Dendritic cell treated with granulocyte-macrophage colony-stimulating factor and Interleukin-4, amounts not matched to agents 40 ng/mL and 50 ng/mL, for 4 days (primary cell): ENCODE measurements around the gene BCL2L2.

Experiments
- H3K27ac Mint-ChIP-seq: one replicate; pipeline ENCODE4 v1.8.0; 2022; ENCODE audit warnings: mild to moderate bottlenecking, mixed read lengths
- H3K27me3 Mint-ChIP-seq: one replicate; pipeline ENCODE4 v1.8.0; 2022; ENCODE audit warnings: mild to moderate bottlenecking, mixed read lengths
- H3K36me3 Mint-ChIP-seq: one replicate; pipeline ENCODE4 v1.8.0; 2022; ENCODE audit warnings: low read depth, mixed read lengths
- H3K4me1 Mint-ChIP-seq: one replicate; pipeline ENCODE4 v1.8.0; 2022; ENCODE audit warnings: low read depth, mixed read lengths
- H3K4me3 Mint-ChIP-seq: one replicate; pipeline ENCODE4 v1.8.0; 2022; ENCODE audit warnings: mild to moderate bottlenecking, moderate library complexity, mixed read lengths
- H3K9me3 Mint-ChIP-seq: one replicate; pipeline ENCODE4 v1.8.0; 2022; ENCODE audit warnings: mixed read lengths
- intact Hi-C: fragments of 100-400 bp; cut with micrococcal nuclease; formaldehyde crosslinking; loops from one replicate; pipeline ENCODE4 v1.15.0; 2022

BCL2L2 gene

DNA sequence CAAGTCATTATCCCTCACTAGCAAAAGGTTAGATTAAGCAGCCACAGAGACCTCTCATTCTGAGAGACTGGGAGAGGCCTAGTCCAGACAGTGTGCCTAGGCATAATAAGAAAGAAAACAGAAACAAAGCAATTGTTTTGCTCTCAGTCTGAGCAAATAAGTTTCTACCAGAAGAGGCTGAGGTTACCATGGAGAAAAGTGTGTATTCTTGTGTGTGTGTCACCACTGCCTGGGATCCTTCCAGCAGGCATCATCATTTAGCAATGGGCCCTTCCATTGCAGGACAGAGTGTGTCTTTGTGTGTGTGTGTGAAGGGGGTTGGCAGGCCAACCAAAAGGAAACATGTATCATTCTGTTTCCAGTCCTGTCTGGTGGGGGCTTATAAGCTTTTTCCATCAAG lies 54.7 kb downstream of the BCL2L2 start:
- no peaks in the 10 kb centered on the region for H3K9me3 Mint-ChIP-seq
- no peaks in the 10 kb centered on the region for H3K36me3 Mint-ChIP-seq
- intact Hi-C loops: no loop called here
- peaks cover 32% of the 10 kb centered on the region for H3K27me3 Mint-ChIP-seq
- H3K27ac Mint-ChIP-seq: no peak overlapping the region
- no peaks in the 10 kb centered on the region for H3K4me1 Mint-ChIP-seq
- no peak overlapping the region for H3K4me3 Mint-ChIP-seq
